HT1080 (cell line): Measurements from ENCODE around the gene CDO1. TPM values are rescaled to one million over a fixed set of nuclear protein-coding genes. Genes with fewer than 3 reads are reported as not detected.
A peak's percentile ranks its signal among the peaks of the same experiment; 100 is the strongest.
"Not testable (repeated sequence)": the region's sequence is repeated elsewhere in the genome, so short reads cannot be mapped to it uniquely, and the experiment has no call there.

Experiments
- DNase-seq: peaks from one replicate; pipeline ENCODE4 v3.0.0-alpha.2; 2015; ENCODE audit warnings: low read depth
- total RNA-seq: library from RNA; depleted of rRNA; stranded (reverse); fragments of >200 nt; shearing (Covaris generic); gene quantifications from 2 replicates; pipeline ENCODE4 v1.2.3, GENCODE V29; 2014

CDO1 gene
- total RNA-seq, 1 experiment from 2014 or later = 1.4 TPM

- DNase-seq = no peak
Observed at GRCh38 chr5:115831163-115831768, 14.8 kb upstream of the CDO1 start.

- no peak for DNase-seq
Observed at GRCh38 chr5:115829913-115830312, 13.5 kb upstream of the CDO1 start.

GRCh38 chr5:115825948-115826347 lies 9.5 kb upstream of the CDO1 start:
- no peak for DNase-seq

- not testable (repeated sequence) for DNase-seq
Observed at GRCh38 chr5:115824983-115825382, 8.5 kb upstream of the CDO1 start.

- no peak for DNase-seq
Observed at GRCh38 chr5:115820846-115821245, 4.4 kb upstream of the CDO1 start.

- DNase-seq = no peak
Observed at GRCh38 chr5:115818821-115819220, 2.4 kb upstream of the CDO1 start.

GRCh38 chr5:115817386-115817785 lies 927 bp upstream of the CDO1 start:
- DNase-seq = no peak

GRCh38 chr5:115815693-115816225 lies 700 bp downstream of the CDO1 start:
- no peak for DNase-seq

GRCh38 chr5:115815006-115815692 lies 1.3 kb downstream of the CDO1 start:
- DNase-seq = no peak

GRCh38 chr5:115813719-115814118 lies 2.7 kb downstream of the CDO1 start:
- DNase-seq = no peak

- DNase-seq = no peak
Observed at GRCh38 chr5:115812372-115812771, 4.1 kb downstream of the CDO1 start.

GRCh38 chr5:115811406-115811805 lies 5.1 kb downstream of the CDO1 start:
- DNase-seq = no peak

- DNase-seq = peak; percentile 26
Observed at GRCh38 chr5:115810761-115811160, 5.7 kb downstream of the CDO1 start.

GRCh38 chr5:115809946-115810345 lies 6.5 kb downstream of the CDO1 start:
- peak; percentile 8 for DNase-seq

- DNase-seq = not testable (repeated sequence)
Observed at GRCh38 chr5:115808066-115808465, 8.4 kb downstream of the CDO1 start.

GRCh38 chr5:115807654-115808052 lies 8.8 kb downstream of the CDO1 start:
- DNase-seq = no peak

GRCh38 chr5:115806986-115807653 lies 9.3 kb downstream of the CDO1 start:
- DNase-seq = no peak

- no peak for DNase-seq
Observed at GRCh38 chr5:115801984-115802383, 14.5 kb downstream of the CDO1 start.

- DNase-seq = no peak
Observed at GRCh38 chr5:115801152-115801551, 15.3 kb downstream of the CDO1 start.

- no peak for DNase-seq
Observed at GRCh38 chr5:115800108-115800507, 16.4 kb downstream of the CDO1 start.

GRCh38 chr5:115798252-115798651 lies 18.2 kb downstream of the CDO1 start:
- no peak for DNase-seq

GRCh38 chr5:115796656-115797055 lies 19.8 kb downstream of the CDO1 start:
- no peak for DNase-seq
